HG03469 (cell line): ENCODE measurements around the gene CYP2A6.
"Not testable (repeated sequence)": the region's sequence is repeated elsewhere in the genome, so short reads cannot be mapped to it uniquely, and the experiment has no call there.

Experiments
- ATAC-seq: cut with Tn5 transposase; IDR thresholded peaks from one replicate; pipeline ENCODE4 v1.9.1; 2021; ENCODE audit warnings: mild to moderate bottlenecking, moderate library complexity, moderate number of reproducible peaks; ENCODE audit not compliant: unreplicated experiment

The CYP2A6 gene

GRCh38 chr19:40850277-40850676, at the start of gene CYP2A6:
TSS of gene CYP2A6 (minus strand) at chr19:40850447. CDS start at chr19:40850426, 21 bp downstream.
- ATAC-seq: not testable (repeated sequence)

GRCh38 chr19:40899964-40900363, 49.7 kb upstream of the CYP2A6 start:
- ATAC-seq: not testable (repeated sequence)

- not testable (repeated sequence) for ATAC-seq
Measured at GRCh38 chr19:40896843-40897789, 46.9 kb upstream of the CYP2A6 start.

DNA sequence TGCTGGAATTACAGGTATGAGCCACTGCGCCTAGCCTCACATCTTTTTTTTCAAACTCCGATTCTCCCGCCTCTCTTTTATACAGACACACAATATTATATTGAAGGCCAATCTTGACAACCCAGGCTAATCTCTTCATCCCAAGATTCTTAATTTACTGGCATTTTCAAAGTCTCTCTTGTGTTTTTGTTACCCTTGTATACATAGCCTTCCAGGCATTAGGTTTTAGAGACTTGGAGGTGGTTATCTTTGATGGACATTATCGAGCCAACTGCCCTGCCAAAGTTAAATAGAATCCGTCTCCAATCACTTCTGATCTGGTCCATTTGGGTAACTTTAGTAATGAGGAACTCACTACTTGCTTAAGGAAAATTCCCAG, 46.2 kb upstream of the CYP2A6 start:
- ATAC-seq: no peak

- ATAC-seq: no peak
Measured at GRCh38 chr19:40893112-40893511, 42.9 kb upstream of the CYP2A6 start.

DNA sequence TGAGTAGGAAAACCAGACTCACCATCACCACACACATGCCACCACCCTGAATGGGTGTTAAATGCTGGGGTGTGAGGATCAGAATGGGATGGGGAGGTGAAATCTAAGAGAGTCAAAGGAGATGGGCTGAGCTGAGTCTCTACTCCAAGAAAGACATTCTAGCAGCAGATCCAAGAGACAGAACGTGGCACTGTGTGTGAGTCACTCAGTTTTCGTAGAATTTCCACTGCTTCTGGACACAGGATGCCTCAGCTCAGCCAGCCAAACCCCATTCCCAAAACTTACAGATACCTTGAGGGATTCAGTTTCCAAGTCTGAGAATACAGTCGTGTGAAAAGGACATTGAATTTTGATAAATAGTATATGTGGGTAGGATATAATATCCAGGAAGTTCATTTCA, 39.1 kb upstream of the CYP2A6 start:
- no peak for ATAC-seq

DNA sequence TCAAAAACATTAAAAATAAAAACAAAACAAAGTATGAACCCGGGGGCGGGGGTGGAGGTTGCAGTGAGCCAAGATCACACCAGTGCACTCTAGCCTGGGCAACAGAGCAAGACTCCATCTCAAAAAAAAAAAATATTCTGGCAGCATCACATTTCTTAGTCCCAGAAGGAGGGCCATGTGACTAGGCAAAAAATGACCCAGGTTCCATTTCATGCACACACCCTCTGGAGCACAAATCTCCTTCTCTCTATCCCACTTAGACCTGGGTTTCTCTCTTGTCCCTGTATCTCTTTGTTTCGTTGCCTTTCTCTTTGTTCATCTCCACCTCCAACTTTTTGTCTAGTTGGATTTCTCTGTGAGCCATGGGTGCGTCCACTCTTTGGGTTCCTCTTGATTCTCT, 37.9 kb upstream of the CYP2A6 start:
- no peak for ATAC-seq

GRCh38 chr19:40884187-40884931, 34.1 kb upstream of the CYP2A6 start:
- not testable (repeated sequence) for ATAC-seq

DNA sequence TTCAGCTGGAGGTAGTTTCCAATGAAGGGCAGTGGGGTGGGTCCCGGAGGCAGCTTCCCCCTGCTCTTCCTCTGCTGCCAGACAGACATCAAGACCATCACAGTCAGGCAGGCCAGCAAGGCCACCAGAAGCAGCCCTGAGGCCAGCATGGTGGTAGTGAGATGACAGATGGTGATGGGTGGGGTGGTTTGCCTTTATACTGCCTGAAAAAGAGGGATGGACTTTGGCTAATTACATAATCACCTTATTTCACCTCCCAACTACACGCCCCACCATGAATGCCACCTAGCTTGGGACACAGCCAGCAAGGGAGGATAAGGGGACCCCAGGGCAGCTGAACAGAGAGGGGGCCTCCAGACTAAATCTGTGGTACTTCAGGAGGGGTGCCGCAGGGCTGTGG, 31.8 kb upstream of the CYP2A6 start, which contains the start of gene CYP2A7:
CYP2A7 (minus strand) TSS at position 170 of the 400 bp plus-strand sequence; CDS start at position 149, 21 bp downstream.
- ATAC-seq: not testable (repeated sequence)

GRCh38 chr19:40879349-40879748, 29.1 kb upstream of the CYP2A6 start:
- ATAC-seq: not testable (repeated sequence)

- not testable (repeated sequence) for ATAC-seq
Measured at GRCh38 chr19:40875526-40875951, 25.3 kb upstream of the CYP2A6 start.

DNA sequence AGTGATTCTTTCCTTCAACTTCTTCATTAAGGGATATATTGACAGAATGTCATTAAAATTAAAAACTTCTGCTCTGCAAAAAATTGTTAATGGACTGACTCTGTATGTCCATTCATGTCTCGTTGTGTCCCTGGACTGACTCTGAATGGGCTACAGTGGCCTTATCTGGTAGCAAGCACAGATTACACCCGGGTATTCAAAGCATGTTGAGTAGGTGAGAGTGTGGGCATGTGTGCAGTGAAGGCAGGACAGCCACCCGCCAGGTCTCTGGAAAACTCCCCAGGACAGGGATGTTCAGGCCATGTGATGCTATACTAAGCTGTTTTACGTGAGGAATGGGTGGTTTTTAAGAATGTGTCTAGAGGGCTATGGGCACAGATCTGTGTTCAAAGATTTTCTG, 24.6 kb upstream of the CYP2A6 start:
- not testable (repeated sequence) for ATAC-seq

DNA sequence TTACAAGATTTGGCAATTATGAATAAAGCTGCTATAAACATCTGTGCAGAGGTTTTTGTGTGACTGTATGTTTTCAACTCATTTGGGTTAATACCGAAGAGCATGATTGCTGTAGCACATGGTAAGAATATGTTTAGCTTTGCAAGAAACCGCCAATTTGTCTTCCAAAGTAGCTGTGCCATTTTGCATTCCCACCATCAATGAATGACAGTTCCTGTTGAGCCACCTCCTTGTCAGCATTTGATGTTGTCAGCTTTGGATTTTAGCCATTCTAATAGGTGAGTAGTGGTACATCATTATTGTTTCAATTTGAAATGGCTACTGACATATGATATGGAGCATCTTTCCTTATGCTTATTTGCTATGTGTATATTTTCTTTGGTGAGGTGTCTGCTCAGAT, 23.6 kb upstream of the CYP2A6 start:
- ATAC-seq: not testable (repeated sequence)

- ATAC-seq: no peak
Measured at GRCh38 chr19:40872209-40872608, 22.0 kb upstream of the CYP2A6 start.

- no peak for ATAC-seq
Measured at GRCh38 chr19:40867701-40868100, 17.5 kb upstream of the CYP2A6 start.

GRCh38 chr19:40864739-40865496, 14.7 kb upstream of the CYP2A6 start:
- ATAC-seq: not testable (repeated sequence)

GRCh38 chr19:40862785-40863184, 12.5 kb upstream of the CYP2A6 start:
- no peak for ATAC-seq

DNA sequence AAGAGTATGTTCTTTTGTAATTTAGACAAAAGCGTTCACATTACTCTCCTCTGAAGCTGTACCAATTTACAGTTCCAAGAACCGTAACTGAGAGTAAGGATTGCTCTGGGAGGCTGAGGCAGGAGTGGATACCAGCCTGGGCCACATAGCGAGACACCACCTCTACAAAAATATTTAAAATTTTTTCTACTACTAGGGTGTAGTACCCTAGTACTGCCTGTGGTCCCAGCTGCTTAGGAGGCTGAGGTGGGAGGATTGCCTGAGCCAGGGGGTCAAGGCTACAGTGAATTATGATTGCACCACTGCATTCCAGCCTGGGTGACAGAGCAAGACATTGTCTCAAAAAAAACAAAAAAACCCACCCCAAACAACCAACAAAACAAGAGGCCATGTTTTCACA, 12.1 kb upstream of the CYP2A6 start:
- no peak for ATAC-seq

DNA sequence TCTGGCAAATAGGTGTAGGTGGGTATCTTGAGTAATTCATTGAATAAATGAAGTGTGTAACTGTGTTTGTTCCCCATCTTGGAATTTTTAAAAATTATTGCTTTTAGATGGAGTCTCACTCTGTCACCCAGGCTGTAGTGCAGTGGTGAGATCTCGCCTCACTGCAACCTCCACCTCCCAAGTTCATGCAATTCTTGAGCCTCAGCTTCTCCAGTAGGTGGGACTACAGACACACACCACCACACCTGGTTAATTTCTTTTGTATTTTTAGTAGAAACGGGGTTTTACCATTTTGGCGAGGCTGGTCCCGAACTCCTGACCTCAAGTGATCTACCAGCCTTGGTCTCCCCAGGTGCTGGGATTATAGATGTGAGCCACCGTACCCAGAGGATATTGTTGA, 7.9 kb upstream of the CYP2A6 start:
- ATAC-seq: no peak

DNA sequence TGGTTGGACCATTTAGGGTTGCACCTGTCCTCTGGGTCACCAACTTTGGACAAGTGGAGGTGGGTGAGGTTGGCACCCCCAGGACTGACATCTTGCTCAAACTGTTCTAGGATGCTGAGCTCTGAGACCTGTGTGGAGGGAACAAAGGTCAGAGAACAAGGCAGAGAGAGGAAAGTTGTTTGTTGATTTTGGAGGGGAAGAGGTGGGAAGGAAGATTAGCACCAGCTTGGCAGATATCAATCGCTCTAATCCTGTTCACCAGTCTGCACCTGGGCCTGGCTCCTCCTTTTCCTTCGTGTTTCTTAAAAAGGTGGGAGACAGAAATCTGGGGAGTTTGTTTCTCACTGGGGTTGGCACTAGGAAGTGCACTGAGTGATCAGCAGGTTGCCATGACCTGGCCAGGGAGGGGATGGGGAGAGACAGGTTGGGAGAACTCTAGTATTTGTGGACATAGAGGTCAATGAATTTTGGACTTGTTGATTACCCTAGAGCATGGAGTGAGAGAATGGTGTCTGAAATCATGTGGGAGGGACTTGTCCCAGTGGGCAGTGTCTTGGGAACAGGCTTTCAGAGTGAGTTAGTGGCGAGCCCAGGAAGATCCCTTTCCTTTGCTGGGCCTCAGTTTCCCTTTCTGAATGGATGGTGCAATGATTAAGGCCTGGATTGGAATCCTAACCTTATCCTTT, 2.4 kb upstream of the CYP2A6 start:
- not testable (repeated sequence) for ATAC-seq
